COLO829 (cell line): ENCODE measurements around the gene CBLN1.

Experiments
- DNase-seq: peaks from one replicate; pipeline ENCODE4 v3.0.0; 2012; ENCODE audit warnings: low spot score

The CBLN1 gene

DNA sequence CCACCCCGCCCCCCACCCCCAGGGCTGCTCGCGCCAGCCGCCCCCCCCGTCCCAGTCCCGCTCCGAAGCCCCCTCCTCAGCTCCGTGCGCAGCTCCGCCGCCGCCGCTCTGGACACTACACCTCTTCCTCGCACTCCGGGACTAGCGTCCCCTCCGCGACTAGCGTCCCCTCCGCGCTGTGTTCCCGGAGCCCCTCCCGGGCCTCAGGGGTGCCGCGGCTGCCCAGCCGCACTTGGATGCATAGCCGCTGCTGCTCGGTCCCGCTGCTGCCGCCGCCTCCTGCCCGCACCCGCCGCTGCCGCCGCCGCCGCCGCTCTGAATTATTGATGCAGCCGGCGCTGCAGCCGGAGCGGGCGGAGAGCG, at the start of gene CBLN1:
CBLN1 (minus strand) TSS at position 359 of the 363 bp plus-strand sequence. CDS start 373 bp downstream, outside the sequence.
- DNase-seq, result no peak

DNA sequence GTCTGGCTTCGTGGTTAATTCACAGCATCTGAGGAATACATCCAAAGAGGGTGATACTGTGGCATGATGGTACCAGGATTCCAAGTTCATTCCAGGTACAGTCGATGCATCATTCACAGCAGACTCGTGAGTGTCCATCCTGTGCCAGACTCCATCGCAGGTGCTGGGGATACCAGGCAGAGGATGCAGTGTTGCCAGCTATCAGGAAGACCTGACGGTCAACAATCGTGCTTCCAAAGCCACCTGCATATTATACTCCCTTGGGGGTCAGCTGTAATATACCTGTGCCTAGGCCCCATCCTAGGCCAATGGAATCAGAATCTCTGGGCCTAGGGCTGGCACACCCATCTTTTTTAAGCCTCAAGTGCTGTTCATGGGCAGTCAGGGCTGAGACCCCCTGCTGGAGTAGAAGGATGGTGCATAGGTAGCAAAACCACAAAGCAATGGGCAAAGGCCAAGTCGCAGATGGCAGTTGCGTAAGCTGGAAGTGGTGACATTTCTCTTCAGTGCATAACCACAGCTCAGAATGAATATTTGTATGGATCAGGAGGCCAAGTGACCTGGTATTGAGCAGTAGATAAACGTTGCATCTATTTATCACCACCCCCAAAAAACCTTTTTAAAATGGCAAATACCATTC, 49.0 kb upstream of the CBLN1 start:
- DNase-seq, result no peak

DNA sequence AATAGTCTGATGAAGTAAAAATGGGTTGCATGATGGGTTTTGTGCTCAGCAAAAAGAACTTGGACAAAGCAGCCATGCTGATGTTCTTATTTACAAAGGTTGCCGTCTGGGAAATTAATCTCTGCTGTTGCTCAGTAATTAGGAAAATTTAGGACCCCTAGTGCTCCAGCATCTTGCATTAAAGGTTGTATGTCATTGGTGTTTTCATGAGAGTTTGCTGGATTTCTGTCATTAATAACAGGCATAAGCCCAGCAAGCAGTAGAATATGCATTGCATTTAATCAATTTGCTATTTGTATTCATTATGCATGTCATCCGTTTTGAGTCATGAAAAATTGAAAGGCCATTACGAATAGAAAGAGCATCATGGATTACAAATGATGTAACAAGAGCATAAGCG, 46.7 kb upstream of the CBLN1 start:
- DNase-seq, result no peak

DNA sequence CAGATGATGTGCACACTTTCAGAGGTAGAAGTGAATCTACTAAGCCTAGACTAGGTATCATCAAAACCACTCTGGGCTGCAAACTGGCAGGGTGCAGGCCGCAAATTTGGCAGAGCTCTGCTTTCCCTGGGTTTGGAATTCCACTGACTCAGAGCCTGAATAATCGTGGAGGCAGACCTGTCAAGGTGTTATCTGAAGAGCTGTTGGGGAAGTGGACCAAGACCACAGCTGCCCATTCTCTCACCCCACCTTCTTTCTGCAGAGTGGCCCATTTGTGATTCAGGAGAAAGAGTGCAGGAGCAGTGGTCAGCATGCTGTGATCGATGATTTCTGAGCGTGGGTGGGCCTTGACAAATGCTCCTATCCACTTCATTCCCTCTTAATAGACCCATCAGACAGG, 45.8 kb upstream of the CBLN1 start:
- DNase-seq, result no peak

DNA sequence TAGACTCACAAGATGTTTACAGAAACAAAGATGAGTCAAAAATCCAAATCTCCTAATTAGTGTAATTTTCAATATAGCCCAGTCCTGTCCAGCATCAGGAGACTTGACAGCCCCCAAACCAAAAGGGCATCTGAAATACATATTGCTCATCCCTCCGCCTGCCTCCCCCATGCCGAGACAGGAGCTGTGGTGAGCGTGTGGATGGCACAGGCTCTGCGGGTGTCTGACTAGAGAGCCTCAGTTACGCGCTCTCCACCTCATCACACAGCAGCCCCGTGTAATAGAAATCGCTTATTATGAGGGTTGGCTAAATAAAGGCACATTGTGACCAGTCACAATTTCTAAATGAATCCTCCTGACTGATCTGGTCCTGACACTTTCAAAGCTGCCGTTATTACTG, 43.1 kb upstream of the CBLN1 start:
- DNase-seq, result no peak

DNA sequence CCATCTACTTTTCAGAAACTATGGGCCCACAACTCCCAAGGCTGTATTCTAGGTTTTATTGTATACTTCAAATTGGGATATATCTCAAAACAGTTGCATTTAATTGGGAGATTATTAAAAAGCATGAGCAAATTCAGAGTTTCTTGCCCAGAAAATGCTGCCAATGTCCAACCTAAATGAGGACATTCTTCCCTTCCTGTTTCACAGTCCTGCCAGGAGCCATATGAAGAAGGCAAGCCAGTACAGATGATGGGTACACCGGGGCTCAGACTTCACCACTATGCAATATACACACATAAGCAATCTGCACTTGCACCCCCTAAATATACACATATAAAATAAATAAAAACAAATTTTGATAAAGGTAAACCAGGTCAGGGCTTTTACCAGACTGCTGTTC, 34.0 kb upstream of the CBLN1 start:
- DNase-seq, result no peak

DNA sequence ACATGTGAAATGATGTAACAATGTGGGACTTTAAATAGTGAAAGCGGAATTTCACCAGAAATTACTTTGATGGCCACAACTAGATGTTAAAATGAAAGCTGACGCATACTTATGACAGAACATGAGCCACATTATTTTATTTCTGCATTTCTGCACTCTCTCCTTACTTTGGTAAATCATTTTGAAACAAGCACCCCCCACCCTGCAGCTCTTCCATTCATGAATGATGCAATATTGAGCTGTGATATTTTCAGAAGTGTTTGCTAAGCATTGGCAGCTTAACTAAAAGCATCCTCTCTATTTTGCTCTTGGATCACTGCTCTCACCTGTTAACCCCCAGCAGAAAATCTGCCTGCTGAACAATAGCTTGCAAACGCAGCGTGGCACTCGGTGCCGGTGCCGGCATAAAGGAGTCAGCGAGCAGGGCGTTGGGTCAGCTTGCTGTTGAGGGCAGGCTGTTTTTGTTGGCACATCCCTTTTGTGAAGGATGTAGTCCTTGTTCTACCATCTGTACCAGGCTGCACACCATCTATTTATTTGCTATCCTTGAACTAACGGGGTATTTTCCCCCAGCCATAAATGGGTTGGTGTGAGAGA, 30.8 kb upstream of the CBLN1 start:
- no peak for DNase-seq

DNA sequence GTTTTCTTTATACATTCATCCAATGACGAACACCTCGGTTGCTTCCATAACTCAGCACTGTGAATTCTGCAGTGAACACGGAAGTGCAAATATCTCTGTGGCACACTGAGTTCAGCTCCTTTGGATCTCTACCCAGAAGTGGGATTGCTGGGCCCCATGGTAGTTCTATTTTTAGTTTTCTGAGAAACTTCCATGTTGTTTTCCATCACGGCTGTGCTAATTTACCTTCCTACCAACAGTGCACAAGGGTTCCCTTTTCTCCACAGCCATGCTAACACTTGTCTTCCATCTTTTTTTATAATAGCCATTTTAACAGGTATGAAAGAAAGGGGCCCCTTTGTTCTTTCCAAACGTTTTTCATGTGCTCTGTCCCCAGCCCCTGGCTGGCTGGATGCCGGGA, 30.2 kb upstream of the CBLN1 start:
- no peak for DNase-seq

DNA sequence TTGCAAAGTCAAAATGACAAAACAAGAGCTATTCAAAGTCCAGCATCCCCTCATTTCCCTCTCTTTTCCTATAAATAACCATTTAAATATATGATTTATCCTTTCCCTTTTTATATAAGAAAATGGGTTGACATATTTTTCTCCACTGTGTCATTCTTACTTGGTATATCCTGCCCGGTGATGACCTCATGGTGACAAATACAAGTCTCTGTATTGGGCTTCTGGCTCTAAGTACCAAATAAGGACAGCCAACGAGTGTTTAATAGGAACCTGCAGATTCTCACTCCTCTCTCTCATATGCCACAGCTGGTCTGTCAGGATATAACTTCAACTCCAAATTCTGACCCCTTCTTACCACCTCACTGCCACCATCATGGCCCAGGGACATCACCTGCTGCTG, 25.5 kb upstream of the CBLN1 start:
- no peak for DNase-seq

DNA sequence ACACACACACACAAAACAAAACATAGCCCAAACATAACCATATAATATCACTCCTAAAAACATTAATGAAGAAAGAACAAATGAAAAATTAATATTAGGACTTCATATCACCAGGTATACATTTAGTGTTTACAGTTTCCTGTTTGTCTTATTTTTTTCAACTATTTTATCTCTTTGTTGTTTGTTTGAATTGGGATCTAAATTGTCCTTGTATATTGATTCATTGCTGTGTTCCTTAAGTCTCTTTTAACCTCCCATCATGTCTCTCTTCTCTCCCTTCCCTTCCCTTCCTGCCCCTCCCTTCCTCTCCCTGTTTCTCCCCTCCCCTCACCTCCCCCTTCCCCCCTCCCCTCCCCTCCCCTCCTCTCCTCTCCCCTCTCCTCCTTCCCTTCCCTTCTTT, 23.8 kb upstream of the CBLN1 start:
- DNase-seq, result no peak

DNA sequence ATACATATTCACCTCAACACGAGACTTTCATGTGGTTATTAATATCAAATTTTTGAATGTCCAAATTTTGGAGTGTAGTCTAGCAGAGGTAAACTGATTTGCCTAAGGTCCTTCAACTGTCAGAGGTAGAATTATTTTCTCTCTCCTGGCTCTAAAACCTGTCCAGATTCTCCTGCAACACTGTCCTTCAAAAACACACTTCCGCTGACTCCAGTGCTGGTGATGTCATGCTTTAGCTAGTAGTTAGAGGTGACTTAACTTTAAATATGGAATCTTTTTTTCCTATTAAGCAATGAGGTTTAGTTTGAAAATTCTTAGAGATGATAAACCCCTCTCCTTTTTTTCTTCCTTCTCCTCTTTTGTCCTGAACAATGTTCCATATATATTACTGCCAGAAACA, 10.8 kb upstream of the CBLN1 start:
- no peak for DNase-seq

DNA sequence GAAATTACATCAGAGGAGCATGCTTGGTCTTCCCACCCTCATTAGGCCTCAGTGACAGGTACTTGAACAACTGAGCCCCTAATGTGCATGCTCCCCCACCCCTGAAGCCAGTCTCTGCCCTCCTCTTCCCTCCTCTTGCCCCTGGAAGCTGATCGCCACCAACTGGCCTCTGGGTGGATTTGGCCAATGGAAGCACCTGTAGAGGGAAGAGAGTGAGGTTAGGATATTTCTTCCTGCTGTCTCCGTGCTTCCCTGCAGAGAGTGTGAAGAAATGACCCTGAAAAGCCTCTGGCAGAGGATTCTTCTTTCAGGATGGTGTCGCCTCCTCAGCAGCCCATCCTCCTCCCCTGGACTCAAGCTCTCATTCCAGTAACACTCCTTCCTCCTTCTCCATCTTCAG, 5.9 kb upstream of the CBLN1 start:
- no peak for DNase-seq

DNA sequence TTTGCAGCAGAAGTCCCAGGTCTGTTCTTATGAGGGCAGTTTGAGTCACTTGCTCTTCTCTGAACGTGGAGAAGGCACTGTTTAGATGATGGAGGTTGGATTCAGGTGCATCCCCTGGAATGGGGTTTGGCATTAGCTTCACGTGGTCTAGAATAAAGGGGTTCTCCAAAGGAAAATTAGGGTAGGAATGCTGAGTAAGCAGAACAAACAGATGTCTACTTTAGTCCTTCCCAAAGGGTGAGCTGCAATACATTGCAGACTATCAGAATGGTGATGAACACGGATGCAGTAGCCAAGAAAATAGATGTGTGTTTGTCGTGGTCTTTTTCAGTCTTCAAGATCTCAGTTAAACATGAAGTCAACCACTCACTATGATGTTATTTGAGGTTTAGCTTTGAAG, 3.3 kb upstream of the CBLN1 start:
- DNase-seq, result no peak

DNA sequence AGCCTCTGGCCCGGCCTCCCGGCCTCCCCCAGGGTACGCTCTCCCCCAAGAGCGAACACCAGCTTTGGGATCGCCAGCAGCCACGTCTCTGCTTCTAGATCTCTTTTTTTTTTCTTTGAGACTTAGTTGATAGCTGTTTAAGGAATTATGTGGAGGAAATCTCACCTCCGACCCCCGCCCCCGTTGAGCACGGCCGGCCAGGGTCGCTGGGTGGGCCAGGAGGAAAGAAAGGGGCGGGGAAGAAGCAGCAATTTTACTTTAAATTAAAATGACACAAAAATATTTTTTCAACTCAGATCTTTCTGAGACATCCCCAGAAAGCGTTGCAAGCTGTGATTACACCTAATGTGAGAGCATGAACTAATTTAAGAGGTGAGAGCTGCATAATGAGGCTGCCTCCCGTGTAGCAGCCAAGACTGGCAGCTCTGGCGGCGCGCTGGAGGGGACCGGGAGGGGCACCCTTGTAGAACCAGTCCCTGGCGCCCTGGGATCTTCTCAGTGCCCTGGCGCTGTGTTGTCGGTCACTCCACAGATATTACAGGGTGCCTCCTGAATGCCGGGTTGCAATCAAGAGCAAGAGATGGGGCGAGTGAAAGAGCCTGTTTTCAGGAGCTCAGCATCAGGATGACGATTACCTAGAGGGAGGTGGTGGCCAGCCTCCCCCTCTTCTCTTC, 1.9 kb upstream of the CBLN1 start:
- no peak for DNase-seq

DNA sequence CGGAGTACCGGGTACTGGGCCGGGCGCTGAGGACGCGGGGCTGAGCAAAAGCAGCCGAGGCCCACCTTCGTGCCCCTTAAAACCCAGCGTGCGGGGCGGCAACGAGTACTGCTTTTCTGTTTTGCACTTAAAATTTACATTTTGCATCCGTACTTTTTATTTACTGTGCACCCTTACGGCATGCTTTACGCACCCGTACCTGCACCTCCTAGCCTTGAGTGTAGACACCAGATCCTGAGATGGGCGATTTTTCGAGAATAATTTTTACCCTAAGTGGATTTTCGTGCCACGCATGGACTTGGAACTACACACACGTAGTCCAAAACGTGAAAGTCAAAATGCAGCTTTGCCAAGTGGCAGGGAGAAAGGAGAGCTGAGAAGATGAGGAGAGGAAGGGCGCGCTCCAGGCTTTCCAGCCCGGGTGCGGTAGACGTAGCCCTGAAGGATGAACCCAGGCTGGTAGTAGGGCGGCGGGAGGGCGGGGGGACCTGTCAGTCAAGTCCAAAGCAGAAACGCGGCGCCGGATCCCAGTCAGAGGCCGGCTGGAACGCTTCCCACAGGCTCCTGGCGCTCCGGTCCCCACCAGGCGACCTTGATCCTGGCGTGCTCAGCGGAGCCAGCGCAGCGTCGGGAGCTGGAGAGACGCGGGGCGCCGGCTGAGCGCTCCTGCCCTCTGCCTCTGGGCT, 1.2 kb upstream of the CBLN1 start:
- no peak for DNase-seq

DNA sequence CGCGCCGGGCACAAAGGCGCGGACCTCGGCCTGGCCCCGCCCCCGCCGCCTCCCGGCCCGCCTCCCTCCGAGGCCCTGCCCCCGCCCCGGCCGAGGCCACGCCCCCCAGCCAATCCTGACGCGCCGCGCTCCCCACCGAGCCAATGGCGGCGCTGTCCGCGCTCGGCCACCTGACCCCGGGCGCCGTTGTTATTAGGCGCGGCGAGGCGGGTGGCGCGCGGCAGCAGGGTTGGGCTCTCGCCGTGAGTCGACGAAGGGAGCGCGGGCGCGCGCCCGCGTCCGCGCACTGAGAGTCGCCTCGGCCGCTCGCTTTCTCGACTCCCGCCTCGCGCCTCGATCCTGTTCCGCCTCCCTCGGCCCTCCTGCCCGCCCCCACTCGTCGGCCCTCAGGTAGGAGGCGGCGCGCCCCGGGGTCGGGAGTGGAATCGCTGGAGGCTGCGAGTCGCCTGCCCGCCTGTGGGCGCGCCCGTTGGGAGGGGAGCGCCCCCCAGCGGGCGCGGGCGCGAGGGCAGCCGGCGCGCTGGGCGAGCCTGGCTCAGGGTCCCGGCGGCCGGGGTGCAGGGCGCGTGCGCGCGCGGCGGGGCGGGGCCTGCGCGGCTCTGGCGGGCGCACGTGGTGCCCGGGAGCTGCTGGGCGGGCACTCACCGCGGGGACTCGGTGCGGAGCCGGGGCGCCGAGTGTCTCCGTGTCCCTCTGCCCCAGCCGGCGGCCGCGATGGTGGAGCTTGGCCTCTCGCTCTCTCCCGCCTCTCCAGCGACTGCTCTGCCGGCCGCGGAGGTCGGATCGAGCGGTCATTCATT, 405 bp upstream of the CBLN1 start:
- peak; percentile 85 for DNase-seq

DNA sequence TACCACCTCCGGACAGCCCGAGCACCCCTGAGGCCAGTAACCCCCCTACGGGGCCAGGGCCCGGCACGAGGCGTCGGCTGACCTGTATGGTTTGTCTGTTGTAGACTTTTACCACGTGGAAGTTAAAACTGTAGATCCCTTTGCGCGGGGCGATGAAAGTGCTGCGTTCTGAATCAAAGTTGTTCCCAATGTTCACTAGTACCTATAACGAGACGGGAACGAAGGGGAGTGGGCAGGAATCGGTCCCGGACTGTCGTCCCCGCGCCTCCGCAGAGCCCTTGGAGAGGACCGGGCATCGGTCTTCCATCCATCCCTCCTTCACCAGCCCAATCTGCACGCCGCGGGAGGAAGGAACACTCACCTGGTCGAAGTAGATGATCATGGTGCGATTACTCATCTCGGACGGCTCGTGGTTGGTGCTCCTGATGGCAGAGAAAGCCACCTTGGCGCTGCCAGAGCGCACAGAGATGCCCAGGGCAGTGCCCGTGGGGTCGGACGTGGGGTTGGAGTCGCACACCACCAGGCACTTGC, 732 bp downstream of the CBLN1 start:
- no peak for DNase-seq

DNA sequence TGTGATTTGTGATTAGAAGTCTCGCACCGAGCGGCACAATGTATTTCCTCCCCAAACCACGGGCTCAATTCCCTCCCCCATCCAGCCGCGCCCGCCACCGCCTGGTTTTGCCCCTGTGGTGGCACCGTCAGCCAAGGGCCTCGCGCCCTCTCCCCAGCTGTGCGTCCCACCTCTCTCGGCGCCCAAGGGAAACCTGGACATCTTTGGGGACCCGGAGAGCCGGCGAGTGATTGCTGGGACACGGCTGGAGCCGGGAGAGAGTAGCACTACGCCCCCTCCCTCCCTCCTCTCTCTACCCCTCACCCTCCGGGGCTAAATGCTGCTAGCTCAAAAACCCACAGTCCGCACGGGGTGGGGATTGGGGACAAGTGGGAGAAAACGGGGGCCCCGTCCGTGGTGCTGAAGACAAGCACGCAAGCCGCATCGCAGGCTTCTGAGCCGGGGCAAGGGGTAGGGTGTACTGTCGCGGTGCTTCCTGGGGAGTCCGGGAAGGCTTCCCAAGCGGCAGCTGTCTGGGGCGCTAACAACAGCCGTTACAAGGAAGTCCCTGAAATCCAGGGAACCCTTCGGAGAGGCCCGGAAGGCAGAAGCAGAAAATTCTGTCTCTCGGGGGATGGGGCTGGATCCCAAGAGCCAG, 1.4 kb downstream of the CBLN1 start:
- DNase-seq, result no peak

DNA sequence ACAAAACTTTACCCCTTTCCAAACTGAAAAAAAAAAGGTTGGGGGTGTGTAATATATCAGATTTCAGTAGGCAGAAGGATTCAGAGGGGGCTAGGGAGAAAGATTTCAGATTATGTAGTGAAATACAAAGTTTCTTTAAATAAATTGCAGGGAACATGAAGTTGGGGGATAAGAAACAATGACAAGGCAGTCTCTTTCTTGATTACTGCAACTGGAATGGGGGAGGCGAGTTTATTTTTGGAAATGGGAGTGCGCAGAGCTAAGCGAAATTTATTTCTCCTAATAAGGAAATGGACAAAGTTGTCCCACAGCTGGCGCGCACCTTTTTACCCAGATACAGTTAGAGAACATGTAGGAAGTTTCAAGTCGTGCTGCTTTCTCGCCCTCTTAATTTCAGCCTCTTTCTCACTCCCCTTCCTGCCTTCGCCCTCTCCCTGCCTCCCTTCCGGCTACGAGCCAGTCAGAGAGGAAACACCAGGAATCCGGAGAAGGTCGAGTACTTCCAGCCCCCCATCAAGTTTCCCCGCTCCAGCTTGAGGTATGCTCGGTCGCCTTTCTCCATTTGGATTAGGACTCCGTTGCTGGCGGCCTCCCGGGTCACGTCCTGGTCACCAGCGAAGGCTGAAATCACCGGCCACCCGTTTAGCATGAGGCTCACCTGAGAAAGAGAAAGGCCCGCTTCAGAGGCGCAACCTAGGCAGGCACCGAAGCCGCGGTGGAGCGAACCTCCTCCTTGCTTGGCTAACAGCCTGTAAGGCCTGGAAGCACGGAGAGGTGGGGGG, 2.5 kb downstream of the CBLN1 start:
- DNase-seq, result no peak

DNA sequence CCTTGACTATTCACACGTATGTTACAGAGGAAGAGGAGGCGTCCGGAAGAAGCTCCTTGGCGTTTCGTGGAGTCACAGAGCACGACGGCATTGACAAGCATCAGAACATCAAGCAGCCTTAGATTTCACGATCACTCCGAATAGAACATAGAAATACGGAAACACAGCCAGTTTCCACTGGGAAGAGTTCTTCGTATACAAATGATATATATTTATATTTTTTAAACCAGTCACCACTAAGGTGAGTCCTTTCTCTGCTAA, 3.1 kb downstream of the CBLN1 start:
- DNase-seq, result no peak
